Suprapubic skin (tissue), 3 donors: Measurements from ENCODE around the gene IFNB1.

ENCODE experiments used
- EP300 ChIP-seq: sonication (generic); formaldehyde crosslinking; IDR thresholded peaks from one replicate; pipeline ENCODE4 v1.6.1; 2017; ENCODE audit warnings: antibody characterized with exemption
- TF ChIP-seq, protein P1 (sequence below), 2 donors: fragments of 200-600 bp in 1 of 2; fragments of 450-650 bp in 1 of 2; sonication (generic) in 1 of 2; IDR thresholded peaks; one replicate each; pipeline ENCODE4 v1.5.1; 2016 to 2019; ENCODE audit warnings: antibody characterized with exemption in 2 of 2, mild to moderate bottlenecking in 1 of 2, moderate library complexity in 1 of 2

DNA sequence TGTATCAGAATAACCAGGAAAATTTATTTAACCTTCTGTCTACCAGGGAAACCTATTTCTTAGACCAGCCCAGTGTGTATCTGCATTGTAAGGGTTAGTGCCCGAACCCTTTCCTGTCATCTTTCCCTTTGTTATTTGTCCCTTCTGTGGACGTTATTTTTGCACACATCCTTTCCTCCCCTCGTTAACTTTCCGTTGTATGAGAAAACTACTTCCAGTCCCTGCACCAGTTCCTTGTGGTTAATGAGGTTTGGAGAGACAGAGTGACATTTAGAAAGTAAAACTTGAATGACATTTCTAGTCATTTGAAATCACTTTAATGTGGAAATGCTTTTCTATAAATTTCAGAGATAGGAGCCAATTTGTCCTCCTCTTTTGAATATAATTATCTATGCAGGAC is 4.3 kb upstream of the IFNB1 start:
- TF ChIP-seq, protein P1, sequence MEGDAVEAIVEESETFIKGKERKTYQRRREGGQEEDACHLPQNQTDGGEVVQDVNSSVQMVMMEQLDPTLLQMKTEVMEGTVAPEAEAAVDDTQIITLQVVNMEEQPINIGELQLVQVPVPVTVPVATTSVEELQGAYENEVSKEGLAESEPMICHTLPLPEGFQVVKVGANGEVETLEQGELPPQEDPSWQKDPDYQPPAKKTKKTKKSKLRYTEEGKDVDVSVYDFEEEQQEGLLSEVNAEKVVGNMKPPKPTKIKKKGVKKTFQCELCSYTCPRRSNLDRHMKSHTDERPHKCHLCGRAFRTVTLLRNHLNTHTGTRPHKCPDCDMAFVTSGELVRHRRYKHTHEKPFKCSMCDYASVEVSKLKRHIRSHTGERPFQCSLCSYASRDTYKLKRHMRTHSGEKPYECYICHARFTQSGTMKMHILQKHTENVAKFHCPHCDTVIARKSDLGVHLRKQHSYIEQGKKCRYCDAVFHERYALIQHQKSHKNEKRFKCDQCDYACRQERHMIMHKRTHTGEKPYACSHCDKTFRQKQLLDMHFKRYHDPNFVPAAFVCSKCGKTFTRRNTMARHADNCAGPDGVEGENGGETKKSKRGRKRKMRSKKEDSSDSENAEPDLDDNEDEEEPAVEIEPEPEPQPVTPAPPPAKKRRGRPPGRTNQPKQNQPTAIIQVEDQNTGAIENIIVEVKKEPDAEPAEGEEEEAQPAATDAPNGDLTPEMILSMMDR (IDR thresholded peaks at IDR 0.05) = no peak
- TF ChIP-seq EP300 = no peak
